SJSA1 (cell line): ENCODE data around the gene P2RY2. TPM values are rescaled to one million over a fixed set of nuclear protein-coding genes. Genes with fewer than 3 reads are reported as not detected.
"Not testable (repeated sequence)": the region's sequence is repeated elsewhere in the genome, so short reads cannot be mapped to it uniquely, and the experiment has no call there.

Experiments
- DNase-seq, 2 experiments: peaks; one replicate each; pipeline ENCODE4 v3.0.0-alpha.2; 2015 to 2020; ENCODE audit warnings: low spot score in 2 of 2, low read depth in 1 of 2
- H3K27ac ChIP-seq: fragments of 250-450 bp; sonication (Bioruptor Pico); 2 replicates; pipeline ENCODE4 v1.5.1; 2020; ENCODE audit warnings: mild to moderate bottlenecking, moderate library complexity
- H3K27me3 ChIP-seq: fragments of 250-450 bp; sonication (Bioruptor Pico); replicated peaks from 2 replicates; pipeline ENCODE4 v1.5.1; 2020; ENCODE audit warnings: mild to moderate bottlenecking, moderate library complexity
- H3K36me3 ChIP-seq: fragments of 250-450 bp; sonication (Bioruptor Pico); 2 replicates; pipeline ENCODE4 v1.5.1; 2020; ENCODE audit warnings: mild to moderate bottlenecking
- H3K4me1 ChIP-seq: fragments of 250-450 bp; sonication (Bioruptor Pico); replicated peaks from 2 replicates; pipeline ENCODE4 v1.6.1; 2021; ENCODE audit warnings: mild to moderate bottlenecking
- H3K4me3 ChIP-seq: fragments of 250-450 bp; sonication (Bioruptor Pico); 2 replicates; pipeline ENCODE4 v1.5.1; 2020; ENCODE audit warnings: mild to moderate bottlenecking
- H3K9me3 ChIP-seq: fragments of 250-450 bp; sonication (Bioruptor Pico); replicated peaks from 2 replicates; pipeline ENCODE4 v1.5.1; 2020; ENCODE audit warnings: mild to moderate bottlenecking
- total RNA-seq: library from RNA; depleted of rRNA; stranded (reverse); fragments of >200 nt; shearing (Covaris generic); gene quantifications from 2 replicates; pipeline ENCODE4 v1.2.3, GENCODE V29; 2014

The P2RY2 gene
- total RNA-seq, 1 experiment from 2014 or later = not detected

DNA sequence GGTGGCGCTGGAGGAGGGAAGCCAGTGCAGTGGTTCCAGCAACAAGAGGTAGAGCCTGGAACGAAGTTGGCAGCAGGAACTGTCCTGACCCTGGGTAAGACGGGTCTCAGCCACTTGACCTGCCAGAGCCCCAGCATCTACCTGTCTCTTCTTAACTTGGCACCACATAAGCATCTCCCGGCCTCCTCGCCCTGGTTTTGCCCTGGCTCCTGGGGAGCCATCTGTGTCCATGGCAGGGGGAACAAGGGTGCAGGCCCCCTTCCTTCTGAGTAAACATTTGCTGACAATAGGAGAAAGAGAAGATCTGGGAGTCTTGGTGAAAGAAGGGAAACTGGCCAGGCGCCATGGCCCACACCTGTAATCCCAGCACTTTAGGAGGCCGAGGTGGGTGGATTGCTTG is 12.8 kb downstream of the P2RY2 start:
- DNase-seq = no peak
- no peak overlapping the region for H3K4me3 ChIP-seq

DNA sequence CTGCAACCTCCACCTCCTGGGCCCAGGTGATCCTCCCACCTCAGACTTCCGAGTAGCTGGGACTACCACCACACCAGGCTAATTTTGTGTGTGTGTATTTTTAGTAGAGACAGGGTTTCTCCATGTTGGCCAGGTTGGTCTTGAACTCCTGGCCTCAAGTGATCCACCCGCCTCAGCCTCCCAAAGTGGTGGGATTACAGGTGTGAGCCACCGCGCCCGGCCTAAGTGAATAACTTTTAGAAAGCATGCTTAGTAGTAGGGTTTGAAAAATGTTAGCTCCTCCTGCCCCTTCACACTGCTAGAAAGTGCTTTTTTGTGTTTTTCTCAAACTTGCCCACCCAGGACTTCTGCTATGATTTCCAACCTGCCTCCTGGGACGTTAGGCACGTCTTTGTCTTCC is 14.4 kb downstream of the P2RY2 start:
- not testable (repeated sequence) for H3K27ac ChIP-seq, H3K4me3 ChIP-seq, H3K4me1 ChIP-seq, DNase-seq, H3K9me3 ChIP-seq, H3K27me3 ChIP-seq, H3K36me3 ChIP-seq

More for the DNA sequence above, 12.8 kb downstream of the P2RY2 start:
- Histone ChIP-seq H3K36me3 (no peaks in the 10 kb centered on the region), H3K27ac (no peak overlapping the region), H3K9me3 (no peaks in the 10 kb centered on the region), H3K27me3 (no peaks in the 10 kb centered on the region), H3K4me1 (no peaks in the 10 kb centered on the region)

DNA sequence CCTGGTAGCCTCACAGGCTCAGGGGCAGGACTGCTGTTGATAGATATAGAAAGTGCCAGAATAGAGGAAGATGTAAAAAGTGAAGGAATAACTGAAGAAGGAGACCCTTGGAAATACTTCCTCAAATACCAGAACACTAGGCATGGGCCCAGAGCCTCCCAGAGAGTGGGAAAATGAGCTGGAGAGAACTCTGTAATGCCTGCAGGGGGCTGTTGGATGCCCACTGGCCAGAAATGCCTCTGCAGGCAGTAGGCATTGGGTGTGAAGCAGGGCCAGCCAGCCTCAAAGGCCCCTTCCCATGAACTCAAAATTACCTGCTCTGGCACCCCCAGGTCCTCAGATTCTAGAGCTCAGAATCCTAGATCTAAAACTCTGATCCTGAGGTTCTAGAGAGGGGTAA is 15.1 kb downstream of the P2RY2 start:
- Histone ChIP-seq H3K36me3 (no peaks in the 10 kb centered on the region), H3K4me3 (no peak overlapping the region), H3K27me3 (no peaks in the 10 kb centered on the region), H3K27ac (no peak overlapping the region), H3K9me3 (no peaks in the 10 kb centered on the region), H3K4me1 (peaks cover 5% of the 10 kb centered on the region; the same call in 1 of the 2 replicates)
- DNase-seq = no peak

DNA sequence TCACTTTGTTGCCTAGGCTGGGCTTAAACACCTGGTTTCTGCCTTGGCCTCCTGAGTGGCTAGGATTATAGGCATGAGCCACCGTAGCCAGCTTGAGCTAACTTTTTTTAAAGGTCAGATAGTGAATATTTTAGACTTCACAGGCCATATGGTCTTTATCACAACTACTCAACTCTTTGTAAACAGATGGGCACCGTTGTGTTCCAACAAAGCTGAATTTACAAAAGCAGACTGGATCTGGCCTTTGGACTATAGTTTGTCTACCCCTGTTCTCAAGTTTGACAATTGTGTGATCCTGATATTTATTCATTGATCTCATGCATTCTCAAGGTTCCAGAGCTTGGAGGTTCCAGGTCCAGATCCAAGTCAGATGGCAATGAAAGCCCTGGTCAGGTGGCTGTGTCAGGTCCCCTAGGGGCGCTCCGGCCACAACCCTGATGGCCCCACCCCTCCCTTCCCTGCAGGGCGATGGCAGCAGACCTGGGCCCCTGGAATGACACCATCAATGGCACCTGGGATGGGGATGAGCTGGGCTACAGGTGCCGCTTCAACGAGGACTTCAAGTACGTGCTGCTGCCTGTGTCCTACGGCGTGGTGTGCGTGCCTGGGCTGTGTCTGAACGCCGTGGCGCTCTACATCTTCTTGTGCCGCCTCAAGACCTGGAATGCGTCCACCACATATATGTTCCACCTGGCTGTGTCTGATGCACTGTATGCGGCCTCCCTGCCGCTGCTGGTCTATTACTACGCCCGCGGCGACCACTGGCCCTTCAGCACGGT is 15.8 kb downstream of the P2RY2 start:
- Histone ChIP-seq H3K4me1 (peaks cover 5% of the 10 kb centered on the region; the same call in 1 of the 2 replicates), H3K36me3 (no peaks in the 10 kb centered on the region)

DNA sequence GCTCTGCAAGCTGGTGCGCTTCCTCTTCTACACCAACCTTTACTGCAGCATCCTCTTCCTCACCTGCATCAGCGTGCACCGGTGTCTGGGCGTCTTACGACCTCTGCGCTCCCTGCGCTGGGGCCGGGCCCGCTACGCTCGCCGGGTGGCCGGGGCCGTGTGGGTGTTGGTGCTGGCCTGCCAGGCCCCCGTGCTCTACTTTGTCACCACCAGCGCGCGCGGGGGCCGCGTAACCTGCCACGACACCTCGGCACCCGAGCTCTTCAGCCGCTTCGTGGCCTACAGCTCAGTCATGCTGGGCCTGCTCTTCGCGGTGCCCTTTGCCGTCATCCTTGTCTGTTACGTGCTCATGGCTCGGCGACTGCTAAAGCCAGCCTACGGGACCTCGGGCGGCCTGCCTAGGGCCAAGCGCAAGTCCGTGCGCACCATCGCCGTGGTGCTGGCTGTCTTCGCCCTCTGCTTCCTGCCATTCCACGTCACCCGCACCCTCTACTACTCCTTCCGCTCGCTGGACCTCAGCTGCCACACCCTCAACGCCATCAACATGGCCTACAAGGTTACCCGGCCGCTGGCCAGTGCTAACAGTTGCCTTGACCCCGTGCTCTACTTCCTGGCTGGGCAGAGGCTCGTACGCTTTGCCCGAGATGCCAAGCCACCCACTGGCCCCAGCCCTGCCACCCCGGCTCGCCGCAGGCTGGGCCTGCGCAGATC is 16.5 kb downstream of the P2RY2 start:
- peaks cover 5% of the 10 kb centered on the region; the same call in 1 of the 2 replicates for H3K4me1 ChIP-seq
- H3K9me3 ChIP-seq = no peaks in the 10 kb centered on the region
- H3K27ac ChIP-seq = no peak overlapping the region
- no peak for DNase-seq
- H3K4me3 ChIP-seq = no peak overlapping the region
- no peaks in the 10 kb centered on the region for H3K36me3 ChIP-seq
- no peaks in the 10 kb centered on the region for H3K27me3 ChIP-seq

More for the DNA sequence above, 15.8 kb downstream of the P2RY2 start:
- no peaks in the 10 kb centered on the region for H3K27me3 ChIP-seq
- H3K9me3 ChIP-seq = no peaks in the 10 kb centered on the region
- H3K27ac ChIP-seq = no peak overlapping the region
- H3K4me3 ChIP-seq = no peak overlapping the region
- no peak for DNase-seq

DNA sequence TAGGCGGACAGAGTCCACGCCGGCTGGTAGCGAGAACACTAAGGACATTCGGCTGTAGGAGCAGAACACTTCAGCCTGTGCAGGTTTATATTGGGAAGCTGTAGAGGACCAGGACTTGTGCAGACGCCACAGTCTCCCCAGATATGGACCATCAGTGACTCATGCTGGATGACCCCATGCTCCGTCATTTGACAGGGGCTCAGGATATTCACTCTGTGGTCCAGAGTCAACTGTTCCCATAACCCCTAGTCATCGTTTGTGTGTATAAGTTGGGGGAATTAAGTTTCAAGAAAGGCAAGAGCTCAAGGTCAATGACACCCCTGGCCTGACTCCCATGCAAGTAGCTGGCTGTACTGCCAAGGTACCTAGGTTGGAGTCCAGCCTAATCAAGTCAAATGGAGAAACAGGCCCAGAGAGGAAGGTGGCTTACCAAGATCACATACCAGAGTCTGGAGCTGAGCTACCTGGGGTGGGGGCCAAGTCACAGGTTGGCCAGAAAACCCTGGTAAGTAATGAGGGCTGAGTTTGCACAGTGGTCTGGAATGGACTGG is 17.2 kb downstream of the P2RY2 start:
- Histone ChIP-seq H3K36me3 (no peaks in the 10 kb centered on the region), H3K4me3 (no peak overlapping the region), H3K27ac (no peak overlapping the region), H3K9me3 (no peaks in the 10 kb centered on the region), H3K4me1 (peaks cover 5% of the 10 kb centered on the region; the same call in 1 of the 2 replicates), H3K27me3 (no peaks in the 10 kb centered on the region)
- no peak for DNase-seq

DNA sequence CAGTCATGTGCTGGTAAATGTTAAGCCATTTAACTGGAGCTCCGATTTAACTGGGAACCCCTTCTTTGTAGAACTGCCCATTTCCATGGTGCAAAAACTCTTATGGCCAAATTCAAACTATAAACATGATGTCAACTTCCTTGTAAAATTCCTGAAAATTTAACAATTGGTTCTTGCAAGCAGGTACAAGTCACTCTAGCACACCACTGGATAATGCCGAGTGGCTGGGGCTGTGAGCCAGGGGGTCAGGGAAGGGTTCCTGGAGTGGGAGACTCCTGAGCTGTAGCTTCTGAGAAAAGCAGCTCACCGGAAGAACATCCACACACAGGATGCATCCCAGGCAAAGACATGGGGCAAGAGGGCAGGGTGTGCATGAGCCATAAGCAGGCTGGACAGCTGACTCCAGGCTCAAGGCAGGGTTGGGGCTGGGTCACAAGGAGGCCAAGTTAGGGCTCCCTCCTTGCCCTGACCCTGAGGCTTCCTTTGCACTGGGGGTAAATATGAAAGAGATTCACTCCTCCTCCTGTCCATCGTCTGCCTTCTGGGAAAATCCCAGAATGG is 18.2 kb downstream of the P2RY2 start:
- H3K27me3 ChIP-seq = no peaks in the 10 kb centered on the region
- no peak for DNase-seq
- H3K27ac ChIP-seq = no peak overlapping the region

DNA sequence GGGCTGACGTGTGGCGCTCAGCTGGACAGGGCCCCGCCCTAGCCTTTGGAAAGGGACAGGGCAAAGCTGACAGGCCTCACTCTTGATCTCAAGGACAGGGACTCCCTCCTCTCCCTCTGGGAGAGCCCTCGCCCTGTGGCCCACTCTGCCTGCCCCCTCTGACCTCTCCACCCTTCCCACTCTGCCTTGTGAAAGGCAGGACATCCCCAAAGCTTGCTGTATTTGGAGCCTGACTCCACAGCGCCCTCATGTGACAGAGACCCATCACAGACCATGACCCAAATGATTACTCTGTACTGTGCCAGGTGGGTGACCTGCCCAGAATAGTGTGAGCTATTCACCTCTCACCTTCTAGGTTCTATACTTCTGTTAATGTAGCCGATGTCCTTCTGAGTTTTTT is 18.8 kb downstream of the P2RY2 start:
- H3K9me3 ChIP-seq = no peaks in the 10 kb centered on the region
- H3K27ac ChIP-seq = no peak overlapping the region

More for the DNA sequence above, 18.2 kb downstream of the P2RY2 start:
- Histone ChIP-seq H3K4me1 (peaks cover 5% of the 10 kb centered on the region; the same call in 1 of the 2 replicates), H3K4me3 (no peak overlapping the region), H3K36me3 (no peaks in the 10 kb centered on the region), H3K9me3 (no peaks in the 10 kb centered on the region)

DNA sequence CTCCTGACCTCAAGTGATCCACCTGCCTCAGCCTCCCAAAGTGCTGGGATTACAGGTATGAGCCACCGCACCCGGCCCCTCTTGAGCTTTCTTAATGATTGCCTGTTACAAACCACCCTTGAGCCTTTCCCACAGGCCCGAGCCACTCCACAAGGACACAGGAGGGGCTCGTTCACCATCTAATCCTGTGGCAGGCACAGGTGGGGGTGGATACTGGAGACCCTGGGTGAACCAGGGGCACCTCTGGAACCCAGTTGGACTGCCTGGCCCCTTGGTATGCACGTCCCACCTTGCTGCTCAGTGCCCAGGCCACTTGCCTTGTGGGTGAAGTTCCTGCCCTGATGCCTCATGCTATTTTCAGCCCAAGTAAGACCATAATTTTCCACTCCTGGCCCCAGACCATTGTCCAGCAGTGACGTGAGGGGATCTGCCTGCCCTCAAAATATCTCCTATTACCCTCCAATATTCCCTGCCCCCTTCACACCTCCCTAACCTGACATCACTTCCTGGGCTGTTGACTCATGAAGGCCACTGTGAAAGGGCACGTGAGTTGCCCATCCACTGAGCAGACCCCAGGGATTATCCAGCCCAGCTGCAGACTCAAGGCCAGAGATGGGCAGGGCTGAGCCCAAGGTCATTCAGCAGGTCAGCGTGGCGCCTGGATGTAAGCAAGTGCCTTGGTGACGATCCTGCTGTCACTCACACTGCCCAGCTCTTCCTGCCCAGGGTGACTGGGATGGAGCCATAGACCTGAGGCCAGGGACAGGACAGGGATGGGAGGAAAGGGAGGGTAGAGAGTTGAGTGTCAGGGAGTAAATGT is 19.6 kb downstream of the P2RY2 start:
- H3K27me3 ChIP-seq = no peaks in the 10 kb centered on the region
- no peak overlapping the region for H3K27ac ChIP-seq
- DNase-seq = no peak
- H3K4me1 ChIP-seq = peaks cover 5% of the 10 kb centered on the region; the same call in 1 of the 2 replicates
- H3K9me3 ChIP-seq = no peaks in the 10 kb centered on the region
- H3K4me3 ChIP-seq = no peak overlapping the region
- no peaks in the 10 kb centered on the region for H3K36me3 ChIP-seq

More for the DNA sequence above, 18.8 kb downstream of the P2RY2 start:
- Histone ChIP-seq H3K36me3 (no peaks in the 10 kb centered on the region), H3K27me3 (no peaks in the 10 kb centered on the region), H3K4me3 (no peak overlapping the region), H3K4me1 (peaks cover 5% of the 10 kb centered on the region; the same call in 1 of the 2 replicates)
- no peak for DNase-seq

DNA sequence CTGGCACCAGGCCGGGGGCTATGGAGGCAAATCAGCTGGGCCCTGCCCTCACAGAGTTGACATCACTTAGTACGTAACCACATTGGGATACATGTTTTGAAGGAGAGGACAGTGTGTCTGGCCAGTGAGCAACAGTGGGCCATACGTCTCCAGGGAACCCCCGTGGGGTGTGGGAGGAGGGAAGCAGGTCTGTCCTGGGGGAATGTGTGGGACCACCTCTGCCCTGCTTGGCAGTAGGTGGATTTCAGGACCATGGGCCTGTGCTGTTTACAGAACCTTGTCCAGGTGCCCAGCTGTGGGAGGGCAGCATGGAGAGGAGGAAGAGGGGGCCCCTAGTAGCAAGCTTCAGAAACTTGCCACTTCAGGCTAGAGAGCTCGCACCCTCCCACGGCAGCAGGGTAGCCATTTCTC is 21.0 kb downstream of the P2RY2 start:
- Histone ChIP-seq H3K27ac (no peak overlapping the region), H3K36me3 (no peaks in the 10 kb centered on the region), H3K4me3 (no peak overlapping the region), H3K9me3 (no peaks in the 10 kb centered on the region), H3K27me3 (no peaks in the 10 kb centered on the region), H3K4me1 (peaks cover 5% of the 10 kb centered on the region; the same call in 1 of the 2 replicates)
- no peak for DNase-seq

DNA sequence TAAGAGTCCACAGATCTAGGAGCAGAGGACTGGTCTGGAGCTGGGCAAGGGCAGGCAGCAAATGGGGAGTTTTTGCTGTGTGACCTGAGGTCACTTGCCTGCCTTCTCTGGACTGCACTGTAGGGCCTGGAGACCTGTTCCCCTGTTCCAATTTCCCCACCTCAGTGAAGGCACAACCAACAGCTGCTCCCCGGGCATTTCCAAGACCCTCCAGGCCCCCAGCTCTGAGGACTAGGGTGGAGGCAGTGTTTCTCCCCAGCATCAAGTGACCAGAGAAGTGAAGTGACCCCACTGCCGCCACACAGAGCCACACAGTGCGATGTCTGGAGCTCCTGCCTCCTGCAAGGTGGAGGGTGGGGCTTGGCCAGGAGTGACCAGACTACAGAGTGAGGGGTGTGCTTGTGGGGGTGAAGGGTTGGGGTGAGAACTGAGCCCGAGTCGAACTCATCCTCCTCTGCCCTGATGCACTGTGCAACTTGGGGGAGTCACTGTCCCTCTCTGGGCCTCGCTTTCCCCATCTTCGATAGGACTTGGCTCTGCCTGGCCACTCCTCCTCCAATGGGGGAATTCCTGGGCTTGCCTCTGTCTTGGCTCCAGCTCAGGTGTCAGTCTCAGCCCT is 21.6 kb downstream of the P2RY2 start:
- Histone ChIP-seq H3K9me3 (no peaks in the 10 kb centered on the region), H3K27me3 (no peaks in the 10 kb centered on the region), H3K4me1 (peaks cover 5% of the 10 kb centered on the region; the same call in 1 of the 2 replicates), H3K4me3 (no peak overlapping the region), H3K36me3 (no peaks in the 10 kb centered on the region), H3K27ac (no peak overlapping the region)
- no peak for DNase-seq

DNA sequence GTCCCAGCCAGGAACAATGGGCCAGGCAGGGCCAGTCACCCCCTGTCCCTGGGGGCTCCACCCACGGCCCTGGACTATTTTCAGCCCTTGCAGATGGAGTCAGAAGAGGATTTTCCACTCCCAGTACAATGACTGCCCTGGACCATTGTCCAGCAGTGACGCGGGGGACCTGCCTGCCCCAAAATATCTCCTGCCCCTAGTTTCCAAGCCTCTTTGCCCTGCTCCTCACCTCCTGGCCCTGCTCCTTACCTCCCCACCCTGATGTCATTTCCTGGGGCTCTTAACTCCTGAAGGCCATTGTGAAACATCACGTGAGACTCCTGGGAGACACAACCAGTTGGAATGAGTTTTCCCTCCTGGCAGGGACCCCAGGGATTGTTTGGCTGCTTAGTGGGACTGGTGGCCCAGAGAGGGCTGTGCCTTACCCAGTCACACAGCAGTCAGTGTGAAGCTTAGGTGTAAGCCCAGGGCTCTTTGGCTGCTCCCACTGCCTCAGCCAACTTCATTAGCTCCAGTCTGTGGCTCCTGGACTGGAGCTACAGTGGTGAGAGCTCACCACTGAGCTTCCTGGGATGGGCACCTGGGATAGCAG is 22.2 kb downstream of the P2RY2 start:
- H3K9me3 ChIP-seq = no peaks in the 10 kb centered on the region
- H3K27me3 ChIP-seq = no peaks in the 10 kb centered on the region
- H3K36me3 ChIP-seq = no peaks in the 10 kb centered on the region
- no peak for DNase-seq
- H3K4me3 ChIP-seq = no peak overlapping the region
- H3K27ac ChIP-seq = no peak overlapping the region
- H3K4me1 ChIP-seq = peaks cover 5% of the 10 kb centered on the region; the same call in 1 of the 2 replicates
